B cell (primary cell): ENCODE measurements around the gene TMEM219.

Experiments
- EZH2 ChIP-seq: IDR thresholded peaks from 2 replicates; pipeline ENCODE4 v1.6.1; 2012; ENCODE audit warnings: borderline replicate concordance, low read depth, mild to moderate bottlenecking, moderate library complexity, low read length; ENCODE audit not compliant: insufficient read depth, poor library complexity, severe bottlenecking
- TF ChIP-seq, protein P1 (sequence below): fragments of 200-600 bp; IDR thresholded peaks from one replicate; pipeline ENCODE4 v1.8.0; 2022; ENCODE audit warnings: antibody characterized with exemption, mild to moderate bottlenecking

DNA sequence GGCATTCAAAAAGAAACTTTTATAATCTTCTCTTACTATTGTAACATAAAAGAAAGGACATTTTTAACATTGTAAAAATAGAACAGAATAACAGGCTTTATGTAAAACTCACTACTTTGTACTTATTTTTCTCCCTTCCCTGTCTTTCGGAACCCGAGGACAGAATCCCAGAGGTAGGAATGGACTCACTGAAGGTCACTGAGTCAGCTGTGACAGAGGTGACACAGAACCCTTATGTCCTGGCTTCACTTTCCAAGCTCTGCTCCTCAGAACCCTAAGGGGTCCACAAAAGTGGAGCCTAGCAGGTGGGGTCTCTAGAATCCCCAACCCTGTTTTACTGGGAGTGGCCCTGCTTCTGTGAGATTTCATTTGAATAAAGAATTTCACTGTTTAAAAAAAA lies 39.6 kb upstream of the TMEM219 start:
- TF ChIP-seq, protein P1, sequence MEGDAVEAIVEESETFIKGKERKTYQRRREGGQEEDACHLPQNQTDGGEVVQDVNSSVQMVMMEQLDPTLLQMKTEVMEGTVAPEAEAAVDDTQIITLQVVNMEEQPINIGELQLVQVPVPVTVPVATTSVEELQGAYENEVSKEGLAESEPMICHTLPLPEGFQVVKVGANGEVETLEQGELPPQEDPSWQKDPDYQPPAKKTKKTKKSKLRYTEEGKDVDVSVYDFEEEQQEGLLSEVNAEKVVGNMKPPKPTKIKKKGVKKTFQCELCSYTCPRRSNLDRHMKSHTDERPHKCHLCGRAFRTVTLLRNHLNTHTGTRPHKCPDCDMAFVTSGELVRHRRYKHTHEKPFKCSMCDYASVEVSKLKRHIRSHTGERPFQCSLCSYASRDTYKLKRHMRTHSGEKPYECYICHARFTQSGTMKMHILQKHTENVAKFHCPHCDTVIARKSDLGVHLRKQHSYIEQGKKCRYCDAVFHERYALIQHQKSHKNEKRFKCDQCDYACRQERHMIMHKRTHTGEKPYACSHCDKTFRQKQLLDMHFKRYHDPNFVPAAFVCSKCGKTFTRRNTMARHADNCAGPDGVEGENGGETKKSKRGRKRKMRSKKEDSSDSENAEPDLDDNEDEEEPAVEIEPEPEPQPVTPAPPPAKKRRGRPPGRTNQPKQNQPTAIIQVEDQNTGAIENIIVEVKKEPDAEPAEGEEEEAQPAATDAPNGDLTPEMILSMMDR = no peak
- no peak for TF ChIP-seq EZH2
